Caco-2 (cell line): ENCODE data around the gene LIN37. TPM values are rescaled to one million over a fixed set of nuclear protein-coding genes. Genes with fewer than 3 reads are reported as not detected.

Experiments
- BruUV-seq: library from RNA; stranded (reverse); fragments of 400-500 nt; replicated peaks from 2 replicates; lab custom pipeline; 2021; lab: Mats Ljungman, UMichigan
- CTCF ChIA-PET: fragments of 300-600 bp; sonication (Branson Sonifier 250); formaldehyde crosslinking; loops from one replicate; lab custom pipeline; 2022; ENCODE audit warnings: antibody characterized with exemption; lab: Charles Lee
- POLR2A ChIA-PET: fragments of 300-600 bp; sonication (Branson Sonifier 250); formaldehyde crosslinking; loops from one replicate; lab custom pipeline; 2022; ENCODE audit warnings: antibody characterized with exemption; lab: Charles Lee
- DNase-seq, 2 experiments: peaks; one replicate each; pipeline versions ENCODE4 v3.0.0 to v3.0.0-alpha.2; 2020 to 2022
- H3K27me3 ChIP-seq: replicated peaks from 2 replicates; pipeline ENCODE4 v1.6.0; 2011; ENCODE audit warnings: low read length; ENCODE audit not compliant: control insufficient read depth, insufficient read depth
- H3K36me3 ChIP-seq: 2 replicates; pipeline ENCODE4 v1.5.1; 2011; ENCODE audit warnings: low read length; ENCODE audit not compliant: control insufficient read depth, insufficient read depth
- H3K4me1 ChIP-seq: fragments of 250-450 bp; sonication (Bioruptor Pico); 2 replicates; pipeline ENCODE4 v1.5.1; 2020; ENCODE audit warnings: mild to moderate bottlenecking
- H3K4me3 ChIP-seq: 2 replicates; pipeline ENCODE4 v1.5.1; 2011; ENCODE audit warnings: low read depth, mild to moderate bottlenecking, control low read depth, low read length
- H3K9me3 ChIP-seq: fragments of 250-450 bp; sonication (Bioruptor Pico); 2 replicates; pipeline ENCODE4 v1.5.1; 2020; ENCODE audit warnings: mild to moderate bottlenecking, moderate library complexity
- H3K27ac Mint-ChIP-seq: one replicate; pipeline ENCODE4 v1.8.0; 2022; ENCODE audit warnings: mixed read lengths; ENCODE audit not compliant: unreplicated experiment
- H3K27me3 Mint-ChIP-seq: one replicate; pipeline ENCODE4 v1.8.0; 2022; ENCODE audit warnings: mixed read lengths; ENCODE audit not compliant: insufficient read depth, unreplicated experiment
- H3K36me3 Mint-ChIP-seq: one replicate; pipeline ENCODE4 v1.8.0; 2022; ENCODE audit warnings: mild to moderate bottlenecking, mixed read lengths; ENCODE audit not compliant: insufficient read depth, unreplicated experiment
- H3K4me1 Mint-ChIP-seq: one replicate; pipeline ENCODE4 v1.8.0; 2022; ENCODE audit warnings: low read depth, mixed read lengths; ENCODE audit not compliant: unreplicated experiment
- H3K4me3 Mint-ChIP-seq: one replicate; pipeline ENCODE4 v1.8.0; 2022; ENCODE audit warnings: mild to moderate bottlenecking, moderate library complexity, mixed read lengths; ENCODE audit not compliant: unreplicated experiment
- H3K9me3 Mint-ChIP-seq: one replicate; pipeline ENCODE4 v1.8.0; 2022; ENCODE audit warnings: mixed read lengths; ENCODE audit not compliant: unreplicated experiment
- CTCF ChIP-seq, 2 experiments: fragments of 200-600 bp in 1 of 2; IDR thresholded peaks; 1 replicate in 1 of 2; 2 replicates in 1 of 2; pipeline versions ENCODE4 v1.5.1 to v1.8.0; 2011 to 2022; ENCODE audit warnings: antibody characterized with exemption in 1 of 2, control low read depth in 1 of 2, inconsistent platforms in 1 of 2, low read depth in 1 of 2, low read length in 1 of 2, mild to moderate bottlenecking in 1 of 2, moderate library complexity in 1 of 2; ENCODE audit not compliant: insufficient read depth in 1 of 2, severe bottlenecking in 1 of 2, unreplicated experiment in 1 of 2
- intact Hi-C: fragments of 100-400 bp; cut with micrococcal nuclease; formaldehyde crosslinking; loops from one replicate; pipeline ENCODE4 v1.10.0; 2022; ENCODE audit not compliant: unreplicated experiment
- total RNA-seq: library from RNA; stranded (reverse); gene quantifications from 2 replicates; pipeline ENCODE4 v1.2.3, GENCODE V29; 2022

LIN37 gene
- total RNA-seq, 1 experiment from 2014 or later, result 10.2 TPM

GRCh38 chr19:35717665-35718344, 30.6 kb upstream of the LIN37 start, which contains the start of gene KMT2B:
KMT2B (plus strand) TSS chr19:35718003; CDS start chr19:35718019, 16 bp downstream.
- intact Hi-C loops, result loop anchor here (1.0 to 5.0 kb wide), 8 partner anchors 16 to 213 kb away; partner anchors contain the start of genes COX6B1 and LIN37
- DNase-seq, result peak in 1 of 2 experiments; percentile 98
- H3K36me3 Mint-ChIP-seq, result peaks cover 34% of the 10 kb centered on the region
- Histone ChIP-seq H3K36me3 (peaks cover 1% of the 10 kb centered on the region; the same call in 1 of the 2 replicates), H3K4me1 (peaks cover 8% of the 10 kb centered on the region), H3K27me3 (no peaks in the 10 kb centered on the region), H3K9me3 (no peaks in the 10 kb centered on the region), H3K4me3 (peak within 1 kb of the TSS; percentile 91)
- H3K9me3 Mint-ChIP-seq, result no peaks in the 10 kb centered on the region
- peak within 1 kb of the TSS; percentile 82 for H3K27ac Mint-ChIP-seq
- ChIA-PET CTCF (no interaction called here), POLR2A (interaction anchor here (1.0 kb wide), 1 partner anchor 22 kb away, joined by 4 read pairs; no protein-coding TSS in a partner anchor)
- peak within 1 kb of the TSS; percentile 81 for H3K4me3 Mint-ChIP-seq
- BruUV-seq, result no TSS peak
- peaks cover 16% of the 10 kb centered on the region for H3K4me1 Mint-ChIP-seq
- no peaks in the 10 kb centered on the region for H3K27me3 Mint-ChIP-seq
- TF ChIP-seq CTCF (IDR thresholded peaks at IDR 0.05; ENCODE audit: insufficient read depth in 1 of 2, low read depth in 1 of 2, low read length in 1 of 2, severe bottlenecking in 1 of 2, unreplicated experiment in 1 of 2), result no peak

DNA sequence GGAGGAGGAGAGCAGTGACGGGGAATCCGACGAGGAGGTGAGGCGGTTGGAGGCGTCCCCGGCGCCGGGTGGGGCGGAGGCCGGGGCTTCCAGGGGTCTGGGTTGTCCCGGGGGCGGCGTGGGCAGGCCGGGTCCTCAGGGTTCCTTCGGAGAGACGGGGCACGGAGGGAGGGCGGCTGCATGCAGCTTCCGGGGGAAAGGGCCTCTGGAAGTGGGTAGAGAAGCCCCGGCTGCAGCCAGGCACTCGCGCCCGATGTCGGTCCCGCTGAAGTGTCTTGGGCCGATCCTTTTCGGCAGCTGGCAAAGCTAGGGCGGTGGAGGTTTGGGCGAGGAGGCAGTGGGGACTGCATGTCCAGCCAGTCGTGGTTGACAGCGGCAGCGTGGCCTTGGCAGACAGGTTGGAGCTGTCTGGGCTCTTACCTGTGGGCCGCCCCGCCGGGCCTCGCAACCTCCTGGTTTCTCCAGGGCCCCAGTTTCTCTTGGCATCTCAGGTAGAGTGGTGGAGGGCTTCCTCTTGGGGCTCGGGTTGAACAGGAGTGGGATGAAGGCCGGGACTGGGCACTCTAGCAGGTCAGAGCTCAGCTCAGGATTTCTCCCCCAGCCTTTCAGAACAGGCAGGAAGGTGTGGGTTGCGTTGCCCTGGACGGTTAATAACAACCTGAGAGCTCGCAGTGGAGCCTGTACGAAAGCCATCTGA, 29.9 kb upstream of the LIN37 start:
- Mint-ChIP-seq H3K9me3 (no peaks in the 10 kb centered on the region), H3K27me3 (no peaks in the 10 kb centered on the region), H3K27ac (peak overlapping the region; percentile 70), H3K4me1 (peaks cover 16% of the 10 kb centered on the region), H3K4me3 (peak overlapping the region; percentile 79), H3K36me3 (peaks cover 40% of the 10 kb centered on the region)
- TF ChIP-seq CTCF (IDR thresholded peaks at IDR 0.05; ENCODE audit: insufficient read depth in 1 of 2, low read depth in 1 of 2, low read length in 1 of 2, severe bottlenecking in 1 of 2, unreplicated experiment in 1 of 2), result no peak
- Histone ChIP-seq H3K36me3 (peaks cover 4% of the 10 kb centered on the region), H3K27me3 (no peaks in the 10 kb centered on the region), H3K4me3 (peak overlapping the region; percentile 79), H3K4me1 (peaks cover 8% of the 10 kb centered on the region), H3K9me3 (no peaks in the 10 kb centered on the region)
- intact Hi-C loops, result loop anchor here (5.0 kb wide), 1 partner anchor 71 kb away; the partner anchor contains the start of gene COX6B1
- ChIA-PET POLR2A (interaction anchor here (0.5 to 1.0 kb wide), 3 partner anchors 22 to 209 kb away, joined by 3 to 5 read pairs (median 4); no protein-coding TSS in a partner anchor), CTCF (interaction anchor here (0.6 to 1.0 kb wide), 2 partner anchors 22 to 260 kb away, joined by 3 to 5 read pairs; no protein-coding TSS in a partner anchor)
- BruUV-seq, result TSS peak; percentile 28
- DNase-seq, result peak in 1 of 2 experiments; percentile 42
